Epidermal melanocyte (primary cell): ENCODE results near the gene KCNIP4.

Source experiments
- DNase-seq: peaks from one replicate; pipeline ENCODE4 v3.0.0; 2011; ENCODE audit warnings: low spot score; ENCODE audit not compliant: insufficient read length

Gene KCNIP4

GRCh38 chr4:21592970-21593670 lies 355.5 kb downstream of the KCNIP4 start:
- DNase-seq: no peak

GRCh38 chr4:21577056-21577455 lies 371.5 kb downstream of the KCNIP4 start:
- no peak for DNase-seq

GRCh38 chr4:21571100-21571499 lies 377.5 kb downstream of the KCNIP4 start:
- no peak for DNase-seq

- DNase-seq: no peak
These were observed 378.9 kb downstream of the KCNIP4 start for GRCh38 chr4:21569638-21570037.

GRCh38 chr4:21555083-21555482 lies 393.5 kb downstream of the KCNIP4 start:
- no peak for DNase-seq

GRCh38 chr4:21554500-21554899 lies 394.1 kb downstream of the KCNIP4 start:
- DNase-seq: no peak

- DNase-seq: no peak
These were observed 394.5 kb downstream of the KCNIP4 start for GRCh38 chr4:21554066-21554465.

GRCh38 chr4:21552455-21552854 lies 396.1 kb downstream of the KCNIP4 start:
- DNase-seq: no peak

GRCh38 chr4:21544955-21545354 lies 403.6 kb downstream of the KCNIP4 start:
- DNase-seq: no peak

GRCh38 chr4:21544415-21544814 lies 404.2 kb downstream of the KCNIP4 start:
- DNase-seq: no peak

- no peak for DNase-seq
These were observed 405.1 kb downstream of the KCNIP4 start for GRCh38 chr4:21543514-21543913.

- DNase-seq: no peak
These were observed 412.7 kb downstream of the KCNIP4 start for GRCh38 chr4:21535898-21536297.

- no peak for DNase-seq
These were observed 417.5 kb downstream of the KCNIP4 start for GRCh38 chr4:21531048-21531447.

GRCh38 chr4:21529214-21529613 lies 419.4 kb downstream of the KCNIP4 start:
- DNase-seq: no peak

- DNase-seq: no peak
These were observed 426.3 kb downstream of the KCNIP4 start for GRCh38 chr4:21522296-21522695.

- DNase-seq: no peak
These were observed 431.3 kb downstream of the KCNIP4 start for GRCh38 chr4:21517126-21517859.

- DNase-seq: no peak
These were observed 434.4 kb downstream of the KCNIP4 start for GRCh38 chr4:21514022-21514694.

GRCh38 chr4:21512353-21512752 lies 436.2 kb downstream of the KCNIP4 start:
- peak; percentile 18 for DNase-seq

- DNase-seq: no peak
These were observed 441.1 kb downstream of the KCNIP4 start for GRCh38 chr4:21507439-21507838.

GRCh38 chr4:21490682-21491081 lies 457.9 kb downstream of the KCNIP4 start:
- DNase-seq: no peak

- DNase-seq: no peak
These were observed 471.8 kb downstream of the KCNIP4 start for GRCh38 chr4:21476757-21477156.

GRCh38 chr4:21474195-21474594 lies 474.4 kb downstream of the KCNIP4 start:
- DNase-seq: no peak
